T1000 (cell line): ENCODE results near the gene SCNN1B.
"Not testable (repeated sequence)": the region's sequence is repeated elsewhere in the genome, so short reads cannot be mapped to it uniquely, and the experiment has no call there.

Source experiments
- DNase-seq: peaks from one replicate; lab custom pipeline; 2025; ENCODE audit warnings: mixed read lengths; lab: John Stamatoyannopoulos, UW

The SCNN1B gene

GRCh38 chr16:23381702-23382101, 79.6 kb downstream of the SCNN1B start:
- not testable (repeated sequence) for DNase-seq

GRCh38 chr16:23382279-23382678, 80.2 kb downstream of the SCNN1B start:
- DNase-seq: no peak

GRCh38 chr16:23383881-23384280, 81.8 kb downstream of the SCNN1B start:
- DNase-seq: no peak

GRCh38 chr16:23384878-23385277, 82.8 kb downstream of the SCNN1B start:
- DNase-seq: no peak

GRCh38 chr16:23385441-23385840, 83.3 kb downstream of the SCNN1B start:
- no peak for DNase-seq

GRCh38 chr16:23387666-23388065, 85.6 kb downstream of the SCNN1B start:
- DNase-seq: no peak

GRCh38 chr16:23388786-23389185, 86.7 kb downstream of the SCNN1B start:
- DNase-seq: no peak

GRCh38 chr16:23389201-23389600, 87.1 kb downstream of the SCNN1B start:
- DNase-seq: no peak

GRCh38 chr16:23389936-23390335, 87.8 kb downstream of the SCNN1B start:
- not testable (repeated sequence) for DNase-seq

GRCh38 chr16:23391381-23392222, 89.5 kb downstream of the SCNN1B start:
- DNase-seq: no peak

- no peak for DNase-seq
Measured at GRCh38 chr16:23392223-23392600, 90.1 kb downstream of the SCNN1B start.

- DNase-seq: no peak
Measured at GRCh38 chr16:23394141-23394831, 92.2 kb downstream of the SCNN1B start.

GRCh38 chr16:23395732-23396131, 93.6 kb downstream of the SCNN1B start:
- DNase-seq: no peak

- DNase-seq: no peak
Measured at GRCh38 chr16:23397464-23397863, 95.4 kb downstream of the SCNN1B start.

- DNase-seq: no peak
Measured at GRCh38 chr16:23398987-23399805, 97.1 kb downstream of the SCNN1B start.

- not testable (repeated sequence) for DNase-seq
Measured at GRCh38 chr16:23400447-23400846, 98.3 kb downstream of the SCNN1B start.

GRCh38 chr16:23401139-23401538, 99.0 kb downstream of the SCNN1B start:
- no peak for DNase-seq

GRCh38 chr16:23402100-23402499, 100.0 kb downstream of the SCNN1B start:
- DNase-seq: no peak

GRCh38 chr16:23403547-23403946, 101.4 kb downstream of the SCNN1B start:
- no peak for DNase-seq

- no peak for DNase-seq
Measured at GRCh38 chr16:23406024-23406423, 103.9 kb downstream of the SCNN1B start.

GRCh38 chr16:23406546-23407240, 104.6 kb downstream of the SCNN1B start:
- no peak for DNase-seq
